Choroid plexus epithelial cell (primary cell): ENCODE measurements around the gene KCNN4.
"Not testable (repeated sequence)": the region's sequence is repeated elsewhere in the genome, so short reads cannot be mapped to it uniquely, and the experiment has no call there.

Experiments
- DNase-seq: peaks from one replicate; pipeline ENCODE4 v3.0.0-alpha.2; 2010; ENCODE audit warnings: low read depth
- H3K4me3 ChIP-seq: 2 replicates; pipeline ENCODE4 v1.5.1; 2011; ENCODE audit warnings: low read depth, mild to moderate bottlenecking, control low read depth, low read length, moderate library complexity
- TF ChIP-seq, protein P1 (sequence below): conservative IDR thresholded peaks from 2 replicates; pipeline ENCODE4 v1.5.1; 2011; ENCODE audit warnings: low read depth, mild to moderate bottlenecking, control low read depth, inconsistent platforms, low read length, moderate library complexity

The KCNN4 gene

DNA sequence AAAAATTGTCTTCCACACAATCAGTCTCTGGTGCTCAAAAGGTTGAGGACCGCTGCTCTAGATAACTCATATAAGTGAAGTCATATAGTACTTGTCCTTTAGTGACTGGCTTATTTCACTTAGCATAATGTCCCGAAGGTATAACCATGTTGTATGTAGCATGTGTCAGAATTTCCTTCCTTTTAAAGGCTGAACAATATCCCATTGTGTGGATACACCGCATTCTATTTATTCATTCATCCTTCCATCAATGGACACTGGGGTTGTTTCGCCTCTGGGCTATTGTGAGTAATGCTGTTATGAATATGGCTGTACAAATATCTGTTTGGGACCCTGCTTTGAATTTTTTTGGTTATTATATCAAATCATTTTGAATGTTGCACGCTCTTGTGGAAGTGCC, 26.1 kb upstream of the KCNN4 start:
- TF ChIP-seq, protein P1, sequence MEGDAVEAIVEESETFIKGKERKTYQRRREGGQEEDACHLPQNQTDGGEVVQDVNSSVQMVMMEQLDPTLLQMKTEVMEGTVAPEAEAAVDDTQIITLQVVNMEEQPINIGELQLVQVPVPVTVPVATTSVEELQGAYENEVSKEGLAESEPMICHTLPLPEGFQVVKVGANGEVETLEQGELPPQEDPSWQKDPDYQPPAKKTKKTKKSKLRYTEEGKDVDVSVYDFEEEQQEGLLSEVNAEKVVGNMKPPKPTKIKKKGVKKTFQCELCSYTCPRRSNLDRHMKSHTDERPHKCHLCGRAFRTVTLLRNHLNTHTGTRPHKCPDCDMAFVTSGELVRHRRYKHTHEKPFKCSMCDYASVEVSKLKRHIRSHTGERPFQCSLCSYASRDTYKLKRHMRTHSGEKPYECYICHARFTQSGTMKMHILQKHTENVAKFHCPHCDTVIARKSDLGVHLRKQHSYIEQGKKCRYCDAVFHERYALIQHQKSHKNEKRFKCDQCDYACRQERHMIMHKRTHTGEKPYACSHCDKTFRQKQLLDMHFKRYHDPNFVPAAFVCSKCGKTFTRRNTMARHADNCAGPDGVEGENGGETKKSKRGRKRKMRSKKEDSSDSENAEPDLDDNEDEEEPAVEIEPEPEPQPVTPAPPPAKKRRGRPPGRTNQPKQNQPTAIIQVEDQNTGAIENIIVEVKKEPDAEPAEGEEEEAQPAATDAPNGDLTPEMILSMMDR, result no peak

DNA sequence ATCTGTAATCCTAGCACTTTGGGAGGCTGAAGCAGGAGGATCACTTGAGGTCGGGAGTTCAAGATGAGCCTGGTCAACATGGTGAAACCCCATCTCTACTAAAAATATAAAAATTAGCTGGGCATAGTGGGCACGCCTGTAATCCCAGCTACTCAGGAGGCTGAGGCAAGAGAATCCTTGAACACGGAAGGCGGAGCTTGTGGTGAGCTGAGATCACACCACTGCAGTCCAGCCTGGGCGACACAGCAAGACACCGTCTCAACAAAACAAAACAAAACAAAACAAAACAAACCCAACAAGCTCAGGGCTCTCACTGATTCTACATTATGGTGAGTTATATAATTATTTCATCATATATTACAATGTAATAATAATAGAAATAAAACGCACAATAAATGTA, 25.6 kb upstream of the KCNN4 start:
- not testable (repeated sequence) for H3K4me3 ChIP-seq, DNase-seq

More for the DNA sequence above, 26.1 kb upstream of the KCNN4 start:
- no peak overlapping the region for H3K4me3 ChIP-seq
- DNase-seq, result no peak

DNA sequence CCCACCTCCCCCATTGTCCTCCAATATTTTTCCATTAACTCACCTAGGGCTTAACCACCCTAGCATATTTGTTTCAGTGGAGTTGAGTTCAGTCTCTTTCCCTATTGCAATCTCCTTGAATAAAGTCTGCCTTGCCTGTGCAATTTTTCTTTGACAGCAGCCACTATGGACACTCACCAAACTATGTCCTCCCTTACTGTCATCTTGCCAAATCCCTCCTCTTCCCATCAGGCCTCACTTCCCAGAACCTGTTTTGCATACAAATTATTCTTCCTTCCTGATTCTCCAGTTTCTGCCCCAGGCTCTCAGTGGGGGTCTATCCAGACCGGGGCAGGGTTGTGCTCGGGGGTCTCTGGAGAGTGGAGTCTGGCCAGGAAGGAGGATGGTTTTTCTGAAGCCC, 23.7 kb upstream of the KCNN4 start:
- no peak overlapping the region for H3K4me3 ChIP-seq
- DNase-seq, result no peak
- TF ChIP-seq, protein P1, result no peak

DNA sequence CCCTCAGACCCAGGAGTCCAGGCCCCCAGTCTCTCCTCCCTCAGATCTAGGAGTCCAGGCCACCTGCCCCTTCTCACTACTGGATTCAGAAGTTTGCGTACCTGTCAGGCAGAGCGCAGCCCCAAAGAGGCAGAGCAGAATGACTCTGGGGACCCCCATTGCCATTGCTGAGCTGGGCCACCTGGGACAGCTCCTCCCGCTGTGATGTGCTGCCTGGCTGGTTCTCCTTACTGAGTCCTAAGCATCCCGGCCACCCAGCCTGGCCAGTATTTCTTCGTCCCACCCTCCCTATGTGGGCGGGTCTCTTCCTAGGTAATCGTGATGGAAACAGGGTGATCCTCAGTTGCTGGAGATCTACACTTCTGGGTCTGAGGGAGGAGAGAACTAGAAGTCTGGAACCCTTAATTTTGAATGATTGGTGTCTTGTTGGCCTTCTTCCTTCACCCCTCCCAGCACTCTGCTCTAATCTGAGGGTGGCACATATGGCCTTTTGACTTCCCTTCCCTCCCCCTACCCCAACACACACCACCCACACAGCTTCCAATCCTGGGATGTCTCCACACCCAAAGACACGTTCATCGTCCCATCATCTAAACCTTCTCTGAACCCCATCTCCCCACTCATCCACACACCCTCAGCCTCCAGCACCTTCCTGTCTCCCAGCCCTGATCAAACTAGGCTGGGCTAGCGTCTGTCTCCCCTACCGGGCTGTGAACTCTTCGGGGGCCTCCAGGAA, 21.6 kb upstream of the KCNN4 start, which contains the start of gene LYPD5:
LYPD5 (minus strand) TSS at position 232 of the 736 bp plus-strand sequence; CDS start at position 165, 67 bp downstream.
- TF ChIP-seq, protein P1, result no peak
- H3K4me3 ChIP-seq, result no peak within 1 kb of the TSS
- DNase-seq, result no peak

DNA sequence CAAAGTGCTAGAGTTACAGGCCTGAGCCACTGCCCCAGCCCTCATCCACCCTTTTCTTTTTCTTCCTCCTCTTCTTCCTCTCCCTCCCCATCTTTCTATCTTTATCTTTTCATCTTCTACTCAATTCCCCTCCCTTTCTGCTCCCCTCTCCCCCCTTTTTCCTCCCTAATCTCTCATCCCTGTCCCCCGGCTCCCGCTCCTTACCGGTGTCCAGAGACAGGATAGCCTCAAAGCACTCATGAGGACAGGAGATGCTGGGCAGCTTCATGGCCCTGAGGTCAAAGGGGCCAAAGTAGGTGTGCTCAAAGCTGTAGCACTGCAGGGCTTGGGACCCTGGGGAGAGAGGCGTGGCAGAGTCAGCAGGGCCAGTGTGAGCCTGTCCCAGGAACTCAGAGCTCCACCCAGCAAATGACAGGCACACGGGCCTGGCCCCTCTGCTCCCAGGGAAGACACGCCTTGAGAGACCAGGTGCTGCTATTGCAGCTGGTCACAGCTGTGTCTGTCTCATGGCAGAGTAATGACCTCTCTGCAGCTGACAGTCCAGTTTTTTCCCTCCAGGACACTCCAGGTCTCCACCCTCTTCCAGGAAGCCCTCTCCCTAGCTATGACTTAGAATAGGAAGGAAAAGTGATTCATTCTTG, 18.8 kb upstream of the KCNN4 start:
- H3K4me3 ChIP-seq, result no peak overlapping the region
- DNase-seq, result no peak
- TF ChIP-seq, protein P1, result no peak

DNA sequence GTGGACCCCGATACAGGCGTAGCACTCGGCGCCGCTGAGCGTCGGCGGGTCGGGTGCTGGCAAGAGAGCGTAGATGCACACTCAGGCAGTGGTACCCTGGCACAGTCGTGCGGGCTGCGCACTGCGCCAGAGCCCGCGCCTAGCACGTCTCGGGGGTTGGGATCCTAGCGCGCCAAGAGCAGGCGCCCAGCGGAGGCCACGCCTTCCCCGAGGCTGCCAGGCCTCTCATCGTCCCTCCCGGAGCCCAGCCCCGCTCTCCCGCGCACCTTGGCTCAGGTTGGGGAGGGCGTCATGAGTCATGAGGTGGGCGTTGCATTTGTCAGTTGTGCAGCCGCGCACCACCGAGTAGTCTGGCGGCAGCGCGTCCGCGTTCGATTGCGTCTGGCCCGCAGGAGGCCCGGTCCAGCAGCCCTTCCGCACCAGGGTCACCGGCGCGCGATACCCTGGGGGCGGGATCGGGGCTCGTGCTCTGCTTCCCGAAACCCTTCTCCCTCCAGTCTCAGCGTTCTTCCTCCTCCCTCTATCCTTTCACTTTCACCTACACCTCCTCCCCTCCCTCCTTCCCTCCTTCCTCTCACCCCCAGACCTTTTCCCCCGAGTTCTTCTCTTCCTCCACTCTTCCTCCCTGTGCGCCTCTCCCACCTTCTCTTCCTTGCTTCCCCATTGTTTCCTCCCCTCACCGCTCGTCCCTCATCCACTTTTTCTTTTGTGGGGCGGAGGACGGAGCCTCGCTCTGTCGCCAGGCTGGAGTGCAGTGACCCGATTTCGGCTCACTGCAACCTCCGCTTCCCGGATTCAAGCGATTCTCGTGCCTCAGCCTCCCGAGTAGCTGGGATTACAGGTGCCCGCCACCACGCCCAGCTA, 18.0 kb upstream of the KCNN4 start:
- DNase-seq, result no peak
- peak overlapping the region; percentile 60 for H3K4me3 ChIP-seq
- TF ChIP-seq, protein P1, result no peak

DNA sequence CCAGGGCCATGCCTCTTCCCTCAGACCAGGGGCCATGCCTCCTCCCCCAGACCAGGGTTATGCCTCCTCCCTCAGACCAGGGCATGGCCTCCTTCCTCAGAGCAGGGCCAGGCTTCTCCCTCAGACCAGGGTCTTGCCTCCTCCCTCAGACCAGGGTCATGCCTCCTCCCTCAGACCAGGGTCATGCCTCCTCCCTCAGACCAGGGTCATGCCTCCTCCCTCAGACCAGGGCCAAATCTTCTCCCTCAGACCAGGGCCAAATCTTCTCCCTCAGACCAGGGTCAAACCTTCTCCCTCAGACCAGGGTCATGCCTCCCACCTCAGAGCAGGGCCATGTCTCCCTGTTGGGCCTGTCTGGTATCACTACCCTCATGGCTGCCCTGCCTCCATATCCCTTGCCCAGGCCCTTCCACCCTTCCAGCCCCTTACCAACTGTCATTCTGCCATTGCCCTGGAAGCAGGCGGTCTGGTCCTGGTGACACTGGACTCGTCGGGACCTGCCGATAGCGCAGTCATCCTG, 17.3 kb upstream of the KCNN4 start:
- no peak for DNase-seq
- peak overlapping the region; percentile 60 for H3K4me3 ChIP-seq
- TF ChIP-seq, protein P1, result no peak
